SK-N-SH treated with all-trans-retinoic acid at 6 μM for 48 hours (cell line): ENCODE measurements around the gene PAPPA2.

ENCODE experiments used
- ARNTL ChIP-seq: fragments of 450-650 bp; formaldehyde crosslinking; IDR thresholded peaks from 2 replicates; pipeline ENCODE4 v1.5.0; 2020; ENCODE audit warnings: low read depth, mild to moderate bottlenecking, moderate library complexity, borderline replicate concordance
- BACH2 ChIP-seq: fragments of 250-450 bp; sonication (Bioruptor Pico); IDR thresholded peaks from 2 replicates; pipeline ENCODE4 v1.9.0; 2021; ENCODE audit warnings: mild to moderate bottlenecking, borderline replicate concordance
- CREB5 ChIP-seq: fragments of 250-450 bp; sonication (Bioruptor Pico); IDR thresholded peaks from 2 replicates; pipeline ENCODE4 v1.5.1; 2020; ENCODE audit warnings: low read depth, mild to moderate bottlenecking, moderate library complexity
- CSDC2 ChIP-seq: fragments of 250-450 bp; sonication (Bioruptor Pico); IDR thresholded peaks from 2 replicates; pipeline ENCODE4 v1.5.0; 2020; ENCODE audit warnings: mild to moderate bottlenecking, moderate library complexity
- ISL1 ChIP-seq: fragments of 250-450 bp; sonication (Bioruptor Pico); IDR thresholded peaks from 2 replicates; pipeline ENCODE4 v2.1.2; 2022; ENCODE audit warnings: mild to moderate bottlenecking, moderate library complexity
- PPARA ChIP-seq: fragments of 250-450 bp; sonication (Bioruptor Pico); IDR thresholded peaks from 2 replicates; pipeline ENCODE4 v1.5.0; 2020; ENCODE audit warnings: mild to moderate bottlenecking, borderline replicate concordance
- RARB ChIP-seq: fragments of 250-450 bp; sonication (Bioruptor Pico); IDR thresholded peaks from 2 replicates; pipeline ENCODE4 v1.8.0; 2021; ENCODE audit warnings: mild to moderate bottlenecking, moderate library complexity
- SNAI2 ChIP-seq: fragments of 250-450 bp; sonication (Bioruptor Pico); IDR thresholded peaks from 2 replicates; pipeline ENCODE4 v1.5.0; 2020; ENCODE audit warnings: mild to moderate bottlenecking, moderate library complexity
- TOX ChIP-seq: fragments of 250-450 bp; sonication (Bioruptor Pico); IDR thresholded peaks from 2 replicates; pipeline ENCODE4 v1.8.0; 2021; ENCODE audit warnings: mild to moderate bottlenecking, moderate library complexity, borderline replicate concordance
- ZC3H10 ChIP-seq: fragments of 250-450 bp; sonication (Bioruptor Pico); IDR thresholded peaks from 2 replicates; pipeline ENCODE4 v1.5.1; 2021; ENCODE audit warnings: mild to moderate bottlenecking, moderate library complexity
- ZFP30 ChIP-seq: fragments of 450-650 bp; formaldehyde crosslinking; IDR thresholded peaks from 2 replicates; pipeline ENCODE4 v1.5.0; 2022; ENCODE audit warnings: mild to moderate bottlenecking, moderate library complexity
- ZNF565 ChIP-seq: fragments of 450-650 bp; formaldehyde crosslinking; conservative IDR thresholded peaks from 2 replicates; pipeline ENCODE4 v1.5.0; 2020; ENCODE audit warnings: low read depth, mild to moderate bottlenecking, moderate library complexity
- ZNF70 ChIP-seq: fragments of 450-650 bp; formaldehyde crosslinking; IDR thresholded peaks from 2 replicates; pipeline ENCODE4 v1.5.0; 2020; ENCODE audit warnings: mild to moderate bottlenecking, moderate library complexity

GRCh38 chr1:176628775-176629174, 165.8 kb downstream of the PAPPA2 start:
- TF ChIP-seq BACH2 (CRISPR knock-in tag) (no peak), ZC3H10 (CRISPR knock-in tag) (no peak), SNAI2 (CRISPR knock-in tag) (no peak), CSDC2 (CRISPR knock-in tag) (no peak), ZNF70 (no peak), PPARA (CRISPR knock-in tag) (no peak), ISL1 (CRISPR knock-in tag) (no peak), ZFP30 (CRISPR knock-in tag) (no peak), ZNF565 (CRISPR knock-in tag) (no peak), ARNTL (CRISPR knock-in tag) (no peak), TOX (CRISPR knock-in tag) (no peak), RARB (CRISPR knock-in tag) (no peak), CREB5 (no peak)
